ENCODE results near the gene NACA2.
"Not testable (repeated sequence)": the region's sequence is repeated elsewhere in the genome, so short reads cannot be mapped to it uniquely, and the experiment has no call there.

- TF ChIP-seq CTCF (conservative IDR thresholded peaks at IDR 0.05; ENCODE audit: low read depth, low read length); EZH2 (IDR thresholded peaks at IDR 0.05; ENCODE audit: low read length, unreplicated experiment); EZH2phosphoT487 (IDR thresholded peaks at IDR 0.05; ENCODE audit: borderline replicate concordance, low read length): not testable (repeated sequence)
Observed at GRCh38 chr17:61586622-61587021, 4.4 kb downstream of the NACA2 start.
